ENCODE results near the gene SERPINI1.

Gene SERPINI1

GRCh38 chr3:167709690-167710089 lies 25.8 kb upstream of the SERPINI1 start:
- Histone ChIP-seq H3K27me3 (ENCODE audit: insufficient read depth, low read length, poor library complexity, severe bottlenecking) (no peaks in the 10 kb centered on the region), H3F3A (ENCODE audit: low read depth) (no peaks in the 10 kb centered on the region), H3K9ac (ENCODE audit: low read depth, low read length, poor library complexity, severe bottlenecking) (no peak overlapping the region), H3K4me3 (ENCODE audit: low read length, poor library complexity, severe bottlenecking) (no peak overlapping the region), H3K9me2 (replicated peaks; ENCODE audit: low read depth, low read length) (no peaks in the 10 kb centered on the region), H4K20me1 (ENCODE audit: insufficient read depth, low read length, poor library complexity, severe bottlenecking) (peaks cover 29% of the 10 kb centered on the region), H3K79me2 (ENCODE audit: insufficient read depth, low read length) (peaks cover 78% of the 10 kb centered on the region), H2AFZ (ENCODE audit: low read length) (no peak overlapping the region), H3K4me1 (ENCODE audit: insufficient read depth, low read length, poor library complexity, severe bottlenecking) (peaks cover 10% of the 10 kb centered on the region), H3K36me3 (ENCODE audit: insufficient read depth, low read length) (peaks cover 46% of the 10 kb centered on the region; the same call in 1 of the 2 replicates), H3K9me3 (ENCODE audit: insufficient read depth, low read depth, low read length) (no peaks in the 10 kb centered on the region), H3K4me2 (ENCODE audit: low read depth, low read length, poor library complexity, severe bottlenecking) (no peak overlapping the region)
- TF ChIP-seq EZH2phosphoT487 (IDR thresholded peaks at IDR 0.05; ENCODE audit: borderline replicate concordance) (no peak), CTCF (conservative IDR thresholded peaks at IDR 0.05; ENCODE audit: low read length) (no peak)

- peaks cover 43% of the 10 kb centered on the region; the same call in 1 of the 2 replicates for H3K36me3 ChIP-seq (ENCODE audit: insufficient read depth, low read length)
- no peak overlapping the region for H3K9ac ChIP-seq (ENCODE audit: low read depth, low read length, poor library complexity, severe bottlenecking)
- no peak overlapping the region for H3K4me3 ChIP-seq (ENCODE audit: low read length, poor library complexity, severe bottlenecking)
These were observed 25.0 kb upstream of the SERPINI1 start for GRCh38 chr3:167710552-167710951.

GRCh38 chr3:167711439-167711838 lies 24.1 kb upstream of the SERPINI1 start:
- H3K9me2 ChIP-seq (replicated peaks; ENCODE audit: low read depth, low read length) = no peaks in the 10 kb centered on the region
- H2AFZ ChIP-seq (ENCODE audit: low read length) = no peak overlapping the region
- H3K36me3 ChIP-seq (ENCODE audit: insufficient read depth, low read length) = peaks cover 44% of the 10 kb centered on the region; the same call in 1 of the 2 replicates
- TF ChIP-seq EZH2phosphoT487 (IDR thresholded peaks at IDR 0.05; ENCODE audit: borderline replicate concordance) (no peak), CTCF (conservative IDR thresholded peaks at IDR 0.05; ENCODE audit: low read length) (no peak)
- no peak overlapping the region for H3K4me2 ChIP-seq (ENCODE audit: low read depth, low read length, poor library complexity, severe bottlenecking)
- H3K4me1 ChIP-seq (ENCODE audit: insufficient read depth, low read length, poor library complexity, severe bottlenecking) = peaks cover 10% of the 10 kb centered on the region
- no peaks in the 10 kb centered on the region for H3K9me3 ChIP-seq (ENCODE audit: insufficient read depth, low read depth, low read length)
- no peaks in the 10 kb centered on the region for H3K27me3 ChIP-seq (ENCODE audit: insufficient read depth, low read length, poor library complexity, severe bottlenecking)
- no peak overlapping the region for H3K9ac ChIP-seq (ENCODE audit: low read depth, low read length, poor library complexity, severe bottlenecking)
- H3F3A ChIP-seq (ENCODE audit: low read depth) = no peaks in the 10 kb centered on the region
- no peak overlapping the region for H3K4me3 ChIP-seq (ENCODE audit: low read length, poor library complexity, severe bottlenecking)
- peaks cover 31% of the 10 kb centered on the region for H4K20me1 ChIP-seq (ENCODE audit: insufficient read depth, low read length, poor library complexity, severe bottlenecking)
- peaks cover 87% of the 10 kb centered on the region for H3K79me2 ChIP-seq (ENCODE audit: insufficient read depth, low read length)

More at GRCh38 chr3:167710552-167710951, 25.0 kb upstream of the SERPINI1 start:
- Histone ChIP-seq H3K27me3 (ENCODE audit: insufficient read depth, low read length, poor library complexity, severe bottlenecking) (no peaks in the 10 kb centered on the region), H3K4me1 (ENCODE audit: insufficient read depth, low read length, poor library complexity, severe bottlenecking) (peaks cover 10% of the 10 kb centered on the region), H3K79me2 (ENCODE audit: insufficient read depth, low read length) (peaks cover 86% of the 10 kb centered on the region), H3F3A (ENCODE audit: low read depth) (no peaks in the 10 kb centered on the region), H3K4me2 (ENCODE audit: low read depth, low read length, poor library complexity, severe bottlenecking) (no peak overlapping the region), H3K9me3 (ENCODE audit: insufficient read depth, low read depth, low read length) (no peaks in the 10 kb centered on the region), H2AFZ (ENCODE audit: low read length) (no peak overlapping the region), H4K20me1 (ENCODE audit: insufficient read depth, low read length, poor library complexity, severe bottlenecking) (peaks cover 36% of the 10 kb centered on the region), H3K9me2 (replicated peaks; ENCODE audit: low read depth, low read length) (no peaks in the 10 kb centered on the region)
- TF ChIP-seq CTCF (conservative IDR thresholded peaks at IDR 0.05; ENCODE audit: low read length) (no peak), EZH2phosphoT487 (IDR thresholded peaks at IDR 0.05; ENCODE audit: borderline replicate concordance) (no peak)
